NCI-H2029 treated with DMSO at 0.1 percent for 48 hours (cell line): ENCODE results near the gene PALS2.

Experiments used
- DNase-seq: peaks from one replicate; lab custom pipeline; 2025; lab: John Stamatoyannopoulos, UW

Gene PALS2, protein sequence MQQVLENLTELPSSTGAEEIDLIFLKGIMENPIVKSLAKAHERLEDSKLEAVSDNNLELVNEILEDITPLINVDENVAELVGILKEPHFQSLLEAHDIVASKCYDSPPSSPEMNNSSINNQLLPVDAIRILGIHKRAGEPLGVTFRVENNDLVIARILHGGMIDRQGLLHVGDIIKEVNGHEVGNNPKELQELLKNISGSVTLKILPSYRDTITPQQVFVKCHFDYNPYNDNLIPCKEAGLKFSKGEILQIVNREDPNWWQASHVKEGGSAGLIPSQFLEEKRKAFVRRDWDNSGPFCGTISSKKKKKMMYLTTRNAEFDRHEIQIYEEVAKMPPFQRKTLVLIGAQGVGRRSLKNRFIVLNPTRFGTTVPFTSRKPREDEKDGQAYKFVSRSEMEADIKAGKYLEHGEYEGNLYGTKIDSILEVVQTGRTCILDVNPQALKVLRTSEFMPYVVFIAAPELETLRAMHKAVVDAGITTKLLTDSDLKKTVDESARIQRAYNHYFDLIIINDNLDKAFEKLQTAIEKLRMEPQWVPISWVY

DNA sequence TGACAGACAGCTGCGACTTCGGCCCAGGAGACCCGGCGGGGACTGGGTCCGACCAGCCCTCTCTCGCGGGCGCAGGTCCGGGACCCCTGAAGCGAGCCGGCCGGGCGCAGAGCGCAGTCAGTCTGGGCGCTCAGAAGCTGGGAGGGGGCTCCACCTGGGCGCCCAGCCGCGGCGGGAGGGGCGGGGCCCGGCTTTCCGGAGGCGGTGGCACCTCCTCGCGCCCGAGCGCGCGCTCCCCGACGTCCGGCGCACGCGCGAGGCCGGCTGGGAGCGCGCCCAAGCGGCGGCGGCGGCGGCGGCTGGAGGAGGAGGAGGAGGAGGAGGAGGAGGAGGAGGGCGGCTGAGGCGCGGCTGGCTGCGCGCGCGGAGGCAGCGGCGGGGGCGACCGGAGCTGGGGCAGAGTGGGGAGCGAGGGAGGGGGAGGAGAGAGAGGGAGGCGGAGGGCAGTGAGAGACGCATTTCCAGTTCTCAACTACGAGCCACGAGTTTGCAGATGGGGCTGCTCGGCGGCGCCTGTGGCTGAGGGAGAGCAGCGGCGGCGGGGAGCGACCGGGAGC, at the start of gene PALS2:
TSS of gene PALS2 (plus strand) at position 456 of the 557 bp plus-strand sequence. CDS start 50,216 bp downstream, outside the sequence.
- DNase-seq: peak; percentile 18

DNA sequence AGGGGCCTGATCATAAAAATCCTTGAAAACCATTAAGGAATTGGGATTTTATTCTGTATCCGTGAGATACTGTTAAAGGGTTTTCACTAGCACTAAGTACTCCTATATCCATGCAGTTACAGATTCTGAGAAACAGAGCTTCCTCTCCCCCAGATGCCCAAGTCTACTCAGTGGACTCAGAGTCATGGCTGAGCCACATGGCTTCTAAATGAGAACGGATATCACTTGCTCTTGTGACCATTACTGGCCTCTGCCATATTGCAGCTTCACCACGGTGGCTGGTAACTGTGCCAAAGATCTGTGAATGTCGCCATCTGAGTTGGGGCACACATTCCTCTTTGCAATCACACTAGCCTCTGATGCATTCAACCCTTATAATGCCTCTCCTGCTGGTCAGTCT, 42.0 kb upstream of the PALS2 start:
- DNase-seq: no peak

DNA sequence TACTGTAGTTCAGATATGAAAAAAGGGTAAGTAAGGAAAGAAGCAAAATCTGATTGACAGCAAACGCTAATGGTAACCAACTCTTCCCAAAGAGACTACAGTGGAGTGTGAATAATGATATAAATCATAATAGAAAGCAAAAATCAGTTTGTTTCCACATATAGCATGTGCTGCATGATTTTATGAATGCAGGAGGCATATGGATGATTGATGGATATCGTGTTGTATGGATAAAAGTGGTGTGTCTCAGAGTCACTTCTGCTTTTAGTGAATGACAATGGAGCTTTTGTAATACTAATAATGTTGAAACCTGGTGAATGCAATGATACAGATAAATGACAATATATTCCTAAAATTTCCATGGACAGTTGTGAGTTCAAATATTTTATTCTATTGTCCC, 36.6 kb upstream of the PALS2 start:
- DNase-seq: no peak

DNA sequence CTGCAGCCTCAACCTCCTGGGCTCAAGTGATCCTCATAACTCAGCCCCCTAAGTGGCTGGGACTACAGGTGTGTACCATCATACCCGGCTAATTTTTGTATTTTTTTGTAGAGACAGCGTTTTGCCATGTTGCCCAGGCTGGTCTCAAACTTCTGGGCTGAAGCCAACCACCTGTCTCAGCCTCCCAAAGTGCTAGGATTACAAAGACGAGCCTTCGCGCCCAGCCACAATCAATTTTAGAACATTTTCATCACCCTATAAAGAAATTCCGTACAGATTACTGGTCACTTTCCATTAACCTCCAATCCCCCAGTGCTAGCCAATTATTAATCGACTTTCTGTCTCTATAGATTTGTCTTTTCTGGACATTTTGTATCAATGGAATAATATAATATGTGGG, 32.3 kb upstream of the PALS2 start:
- no peak for DNase-seq

DNA sequence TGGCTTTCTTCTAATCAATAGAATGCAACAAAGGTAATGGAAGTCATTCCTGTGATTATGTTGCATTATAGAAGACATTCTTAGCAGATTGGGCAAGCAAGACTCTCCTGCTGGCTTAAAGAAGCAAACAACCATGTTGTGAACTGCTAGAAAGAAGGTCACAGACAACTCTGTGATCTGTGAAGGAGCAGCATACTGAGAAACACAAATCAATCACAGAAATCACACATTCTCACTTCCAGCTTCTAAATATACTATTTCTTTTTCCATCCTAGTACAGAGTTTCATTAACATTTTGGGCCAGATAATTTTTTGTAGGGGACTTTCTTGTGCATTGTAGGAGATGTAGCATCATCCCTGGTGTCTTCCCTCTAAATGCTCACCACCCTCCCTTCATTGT, 28.0 kb upstream of the PALS2 start:
- no peak for DNase-seq

DNA sequence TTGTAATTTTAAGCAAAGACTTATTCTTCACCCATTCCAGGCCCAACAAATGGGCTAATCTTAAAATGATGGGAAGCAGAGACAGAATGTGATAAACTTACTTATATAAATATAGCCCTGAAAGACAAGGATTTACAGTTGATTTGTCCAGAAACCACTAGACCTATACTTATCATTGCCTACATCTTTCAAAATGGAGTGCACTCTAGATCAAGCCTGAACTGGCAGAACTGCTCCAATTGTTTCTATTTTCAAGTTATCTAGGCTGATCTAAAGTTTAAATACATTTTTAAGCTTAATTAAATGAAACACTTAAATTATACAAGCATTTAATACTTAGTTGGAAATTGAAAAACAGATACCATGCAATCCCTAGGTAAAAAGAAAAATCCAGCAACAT, 24.9 kb upstream of the PALS2 start:
- DNase-seq: no peak

DNA sequence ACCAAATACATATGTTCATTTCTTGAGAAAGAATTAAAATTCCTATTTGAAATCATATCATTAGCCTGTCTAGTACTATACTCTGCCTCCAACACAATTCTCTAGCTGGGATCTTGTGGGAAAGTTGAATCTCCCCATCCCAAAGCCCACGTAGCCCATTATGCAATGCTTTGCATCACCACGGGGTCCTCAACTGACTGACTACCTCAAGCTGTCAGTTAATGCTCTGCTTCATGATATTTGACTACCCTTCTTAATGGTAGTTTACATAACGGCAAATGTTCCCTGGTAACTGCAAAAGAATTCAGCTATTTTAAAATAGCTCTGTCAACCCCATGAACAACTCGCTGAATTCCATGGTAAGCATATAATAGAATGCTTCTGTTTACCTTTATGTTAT, 23.3 kb upstream of the PALS2 start:
- no peak for DNase-seq

DNA sequence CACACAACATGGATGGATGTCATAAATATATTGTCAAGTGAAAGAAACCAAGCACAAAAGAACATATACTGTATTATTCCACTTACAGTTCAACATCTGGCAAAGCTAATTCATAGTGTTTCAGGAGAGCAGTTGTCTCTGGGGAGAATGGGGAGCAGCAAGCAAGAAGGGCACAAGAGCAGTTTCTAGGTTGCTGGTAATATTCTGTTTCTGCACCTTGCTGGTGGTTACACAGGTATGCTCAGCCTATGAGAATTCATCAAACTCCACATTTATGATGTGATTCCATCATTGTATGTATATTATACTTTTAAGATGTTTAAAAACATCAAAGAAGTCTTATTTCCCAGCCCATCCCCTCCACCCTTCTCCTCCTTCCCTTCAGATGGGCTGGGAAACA, 18.1 kb upstream of the PALS2 start:
- no peak for DNase-seq

DNA sequence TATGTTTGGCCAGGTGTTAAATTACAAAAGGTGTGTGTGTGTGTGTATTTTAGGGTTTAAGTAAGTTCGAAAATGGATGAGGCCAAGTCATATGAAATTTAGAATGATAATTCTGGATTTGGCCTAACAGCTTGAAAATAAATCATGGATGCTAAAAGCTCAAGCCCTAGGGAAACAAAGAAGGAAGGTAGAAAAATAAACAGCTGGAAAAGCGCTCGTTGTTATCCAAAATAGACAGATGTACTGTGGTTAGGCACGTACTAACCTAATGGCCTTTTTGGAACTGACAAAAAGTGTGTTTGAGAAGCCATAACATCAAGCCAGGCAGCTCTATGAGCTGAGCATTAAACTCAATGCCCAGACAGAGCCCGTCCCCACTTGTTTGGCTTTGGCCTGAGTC, 17.5 kb upstream of the PALS2 start:
- DNase-seq: no peak

DNA sequence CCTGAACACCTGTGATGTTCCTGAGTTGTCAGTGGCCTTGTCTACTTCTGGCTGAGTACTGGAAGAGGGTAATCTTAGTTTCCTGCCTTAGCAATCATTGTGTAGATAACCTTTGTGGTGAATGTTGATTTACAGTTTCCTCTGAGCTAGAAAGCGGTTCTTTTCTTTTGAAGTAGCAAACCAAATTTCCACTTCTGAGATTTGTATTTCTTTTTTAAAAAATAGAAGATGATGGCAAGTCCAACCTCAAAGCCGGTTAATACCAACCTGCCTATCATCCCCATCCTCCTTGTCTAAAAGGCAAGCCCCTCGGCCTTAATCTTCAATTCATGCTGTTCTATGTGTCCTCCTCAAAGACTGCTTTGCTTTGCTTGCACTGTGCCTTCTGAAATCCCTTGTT, 12.5 kb upstream of the PALS2 start:
- no peak for DNase-seq

DNA sequence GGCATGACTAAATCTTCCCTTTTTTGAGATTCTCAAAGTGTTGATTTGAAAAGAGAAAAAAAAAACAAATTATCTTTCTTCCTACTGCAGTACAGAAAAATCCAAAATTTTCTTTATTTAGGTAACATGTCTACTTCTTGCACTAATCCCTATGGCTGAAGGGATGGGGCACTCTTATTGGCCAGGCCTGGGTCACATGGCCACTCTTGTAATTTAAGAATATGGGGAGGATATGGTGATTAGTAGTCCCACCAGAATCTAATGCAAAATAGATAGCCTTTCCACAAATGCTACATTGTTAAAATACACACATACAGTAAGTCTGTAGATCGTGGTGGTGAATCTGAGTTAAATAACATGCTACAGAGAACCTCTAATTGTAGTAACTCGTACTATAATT, 7.0 kb upstream of the PALS2 start:
- no peak for DNase-seq

DNA sequence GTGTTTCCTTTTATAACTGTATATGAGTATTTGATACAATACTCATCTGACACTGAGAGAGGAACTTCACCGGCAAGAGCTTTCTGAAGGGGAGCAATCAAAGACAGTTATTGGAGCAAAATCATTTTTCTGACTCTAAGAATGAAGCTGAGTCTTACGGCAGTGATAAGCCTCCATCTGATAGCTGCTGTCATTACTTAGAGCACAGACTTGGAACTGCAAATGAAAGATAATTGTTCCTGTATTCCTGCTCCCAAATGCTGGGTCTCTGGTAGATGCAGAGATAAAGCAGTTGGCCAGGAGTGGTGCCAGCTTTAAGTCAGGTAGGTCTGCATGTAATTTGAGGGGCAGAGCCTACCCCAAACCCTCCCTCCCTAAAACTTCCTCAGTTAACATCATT, 2.3 kb upstream of the PALS2 start:
- DNase-seq: no peak

DNA sequence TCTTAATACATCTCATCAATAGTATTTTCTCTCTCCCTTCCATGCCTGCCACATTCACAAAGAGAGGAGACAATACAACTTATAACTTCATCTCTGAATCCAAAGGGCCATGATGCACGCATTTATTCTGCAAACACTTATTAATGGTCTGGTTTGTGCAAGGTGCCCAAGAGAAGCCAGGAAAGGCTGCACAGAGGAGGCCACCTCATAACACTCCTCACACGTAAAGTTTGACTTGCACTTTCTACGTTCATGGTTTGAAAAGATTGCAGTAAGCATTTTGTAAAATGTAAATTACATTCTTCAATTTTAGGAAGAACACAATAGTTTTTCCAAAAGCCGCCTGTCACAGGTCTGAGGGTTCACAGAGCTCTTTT, 1.2 kb upstream of the PALS2 start:
- no peak for DNase-seq

DNA sequence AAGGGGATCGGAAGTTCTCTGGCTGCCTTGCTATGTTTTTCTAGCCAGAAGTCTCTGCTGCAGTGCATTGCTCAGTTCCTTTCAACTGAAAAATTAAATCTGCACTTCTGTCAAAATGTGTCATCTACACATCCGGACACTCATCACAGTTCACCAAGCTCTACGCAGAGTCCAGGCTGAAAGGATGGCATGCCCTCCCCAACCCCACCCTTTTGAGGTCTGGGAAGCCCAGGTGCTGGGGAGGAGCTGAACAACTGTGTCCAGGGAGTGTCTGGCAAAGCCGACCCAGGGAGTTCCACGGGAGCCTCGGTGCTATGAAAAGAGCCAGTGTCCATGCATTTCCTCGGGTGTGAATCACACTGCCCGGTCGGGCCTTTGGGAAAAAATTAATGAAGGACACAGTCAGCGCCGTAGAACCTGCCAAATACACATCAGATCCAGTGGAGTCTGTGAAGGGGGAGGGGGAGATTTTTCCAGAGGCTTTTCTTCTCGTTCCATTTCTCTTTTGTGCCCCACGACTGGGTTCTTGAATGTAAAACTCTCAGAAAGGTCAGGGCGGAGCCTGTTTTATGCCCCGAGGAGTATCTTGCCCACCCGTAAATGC, 757 bp upstream of the PALS2 start:
- no peak for DNase-seq

DNA sequence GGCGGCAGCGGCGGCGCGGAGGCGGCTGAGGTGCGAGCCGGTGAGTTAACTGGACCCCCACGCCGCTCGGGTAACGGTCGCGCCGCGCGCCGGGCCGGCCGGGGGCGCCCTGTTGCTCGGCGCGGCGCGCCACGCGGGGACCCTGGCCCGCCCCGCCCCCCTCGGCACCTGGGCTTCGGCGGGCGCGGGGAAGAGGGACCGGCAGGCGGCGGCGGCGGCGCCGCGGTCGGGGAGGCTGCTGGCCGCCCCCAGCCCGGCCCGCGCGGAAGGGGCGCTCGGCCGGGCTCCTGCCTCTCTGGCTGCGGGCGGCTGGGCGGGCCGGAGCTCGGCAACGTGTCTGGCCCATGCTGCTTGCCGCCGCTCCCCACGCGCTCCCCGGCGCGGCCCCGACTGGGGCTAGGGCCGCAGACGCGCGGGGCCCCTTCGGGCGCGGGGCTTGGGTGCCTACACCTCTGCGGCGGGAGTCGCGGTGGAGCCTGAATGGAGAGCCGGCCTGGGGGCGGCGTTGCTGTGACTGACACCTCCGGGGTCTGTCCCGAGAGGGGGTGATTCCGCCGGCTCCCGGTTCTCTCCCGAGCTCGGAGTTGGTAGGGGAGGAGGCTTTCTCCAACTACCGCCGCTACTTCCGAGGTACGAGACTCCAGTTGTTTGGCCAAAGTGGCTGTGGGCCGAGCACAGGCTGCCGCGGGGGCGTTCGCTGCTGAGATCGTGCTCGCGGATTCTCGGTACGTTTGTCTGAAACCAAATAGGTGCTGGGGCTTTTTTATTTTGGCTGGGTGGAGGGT, 494 bp downstream of the PALS2 start:
- DNase-seq: no peak

DNA sequence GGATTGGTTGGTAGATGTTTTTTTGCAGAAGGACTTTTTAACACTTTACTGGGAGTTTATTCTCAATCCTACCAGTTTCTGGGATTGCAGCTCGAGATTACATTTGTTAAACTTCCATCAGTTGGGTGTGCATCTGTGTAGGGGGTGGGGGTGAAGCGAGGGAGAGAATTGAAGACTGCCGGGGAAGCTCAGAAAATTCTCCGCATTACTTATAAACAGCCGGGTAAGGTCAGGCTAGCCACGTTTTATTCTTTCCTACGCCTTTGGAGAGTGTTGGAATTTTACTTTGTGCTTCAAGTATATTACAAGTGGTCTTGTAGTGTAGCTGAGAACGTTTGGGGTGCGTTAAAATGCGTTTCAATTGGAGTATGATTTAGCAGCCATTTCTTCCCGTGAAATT, 1.1 kb downstream of the PALS2 start:
- DNase-seq: no peak

DNA sequence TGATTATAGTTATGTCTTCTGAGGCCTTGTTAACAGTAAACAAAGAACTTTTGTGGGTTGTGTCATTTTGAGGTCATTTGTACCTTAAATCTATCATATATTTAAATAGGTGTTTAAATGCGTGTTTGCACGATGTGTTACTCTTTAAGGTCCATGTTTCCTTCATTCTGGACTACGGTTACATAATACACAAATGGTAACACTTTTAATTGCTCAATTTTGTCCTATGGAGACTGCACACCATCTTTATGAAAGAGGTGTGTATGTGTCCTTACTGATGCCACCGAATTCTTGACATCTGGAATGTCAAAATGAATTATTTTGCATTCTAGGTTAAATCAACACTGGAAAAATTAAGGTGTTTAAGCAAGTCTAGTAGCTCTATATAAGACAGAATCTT, 1.7 kb downstream of the PALS2 start:
- no peak for DNase-seq

DNA sequence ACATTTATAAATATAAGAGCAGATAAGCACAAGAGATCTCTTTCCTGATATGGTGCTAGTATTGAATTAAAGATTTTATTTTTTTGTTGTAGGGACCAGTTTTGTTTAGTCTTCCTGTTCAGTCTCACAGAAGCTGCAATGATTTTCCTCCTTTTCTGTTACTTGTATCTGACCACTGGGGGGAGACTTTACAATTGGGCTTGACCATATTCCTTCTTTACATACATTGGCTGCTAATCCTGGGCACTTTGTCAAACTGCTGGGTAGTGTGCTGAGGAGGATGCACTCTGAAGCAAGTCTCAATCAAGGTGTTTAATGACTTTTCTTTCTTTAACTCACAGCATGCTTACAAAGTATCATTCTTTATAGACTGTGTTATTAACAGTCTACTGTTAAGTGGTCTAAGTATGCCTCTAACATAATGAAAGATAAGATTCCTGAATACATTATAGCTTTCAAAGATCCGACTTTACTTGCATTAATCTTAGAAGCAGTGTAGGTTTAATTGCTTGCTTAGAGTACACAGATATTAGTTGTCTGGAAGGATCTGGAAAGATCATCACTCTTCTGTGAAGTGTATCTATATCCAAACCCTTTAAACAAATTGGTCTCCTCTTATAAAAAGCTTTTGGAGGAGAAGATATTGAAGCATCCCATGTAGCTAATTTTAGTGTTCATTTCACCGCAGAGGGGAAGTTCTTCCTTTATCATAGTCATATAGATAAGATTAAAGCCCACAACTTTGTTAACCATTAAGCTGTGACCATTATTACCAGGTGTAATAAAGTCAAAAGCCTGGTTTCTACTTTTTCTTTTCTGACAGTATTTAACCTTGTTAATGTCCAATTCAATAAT, 3.1 kb downstream of the PALS2 start:
- DNase-seq: peak; percentile 12

DNA sequence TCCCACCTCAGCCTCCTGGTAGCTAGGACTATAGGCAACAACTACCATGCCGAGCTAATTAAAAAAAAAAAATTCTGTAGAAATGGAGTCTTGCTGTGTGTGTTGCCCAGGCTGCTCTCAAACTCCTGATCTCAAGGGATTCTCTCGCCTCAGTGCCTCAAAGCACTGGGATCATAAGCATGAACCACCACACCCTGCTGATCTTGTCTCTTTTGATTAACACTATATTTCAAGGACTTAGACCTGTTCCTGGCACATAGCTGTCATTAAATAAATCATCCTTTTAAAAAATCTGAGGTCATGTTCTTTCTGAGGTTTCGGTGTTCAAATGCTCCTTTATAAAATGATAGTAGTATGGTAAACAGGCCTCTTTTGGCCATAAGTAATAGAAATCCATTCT, 4.8 kb downstream of the PALS2 start:
- no peak for DNase-seq

DNA sequence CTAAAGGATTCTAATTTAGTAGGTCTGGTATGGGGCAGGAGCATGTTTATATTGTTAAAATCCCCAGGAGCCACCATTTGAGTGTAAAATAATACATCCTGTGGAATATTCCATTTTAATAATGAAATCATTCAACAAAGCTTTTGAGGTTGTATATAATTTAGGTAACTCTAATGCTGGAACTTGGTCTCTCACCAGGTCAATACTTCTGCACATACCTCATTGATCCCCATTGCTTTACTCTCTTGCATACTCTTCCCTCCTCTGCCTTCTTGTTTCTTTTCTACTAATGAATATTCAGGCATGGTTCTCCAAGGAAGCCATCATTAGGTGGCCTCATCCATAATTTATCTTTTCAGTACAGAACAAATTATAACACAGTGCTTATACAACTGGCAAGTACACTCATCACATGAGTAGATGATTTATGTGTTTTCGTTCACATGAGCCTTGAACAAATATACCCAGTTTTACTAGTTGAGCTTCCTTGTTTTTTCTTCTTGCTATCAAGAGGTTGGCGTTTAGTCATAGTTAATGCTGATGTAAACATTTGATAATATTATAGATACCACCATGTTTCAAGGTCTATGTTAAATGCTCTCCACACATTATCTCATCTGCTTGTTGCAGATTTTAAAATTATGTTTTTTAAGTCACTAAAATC, 7.2 kb downstream of the PALS2 start:
- DNase-seq: no peak

DNA sequence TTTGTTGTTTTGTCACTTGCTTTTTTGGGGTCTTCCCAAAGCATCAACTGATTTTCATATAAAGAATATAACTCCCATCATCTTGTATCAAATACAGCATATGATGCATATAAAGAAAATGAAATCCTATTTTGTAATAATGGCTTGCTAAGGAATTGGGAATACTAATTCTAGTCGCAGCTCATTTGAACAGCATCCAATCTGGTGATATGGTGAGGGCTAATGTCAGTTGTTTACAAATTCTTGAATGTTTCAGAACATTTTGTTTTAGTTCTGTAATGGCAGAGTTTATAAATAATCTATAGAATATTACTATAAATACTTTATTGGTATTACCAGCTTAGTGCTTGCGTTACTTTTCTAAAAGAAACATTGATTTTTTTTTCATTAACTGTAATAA, 8.9 kb downstream of the PALS2 start:
- no peak for DNase-seq
